Prostate gland (tissue), 2 donors: ENCODE data around the gene IL20RA. TPM values are rescaled to one million over a fixed set of nuclear protein-coding genes. Genes with fewer than 3 reads are reported as not detected.

Experiments
- DNase-seq: peaks from one replicate; pipeline ENCODE4 v3.0.0-alpha.2; 2019; ENCODE audit warnings: low spot score
- H3K27ac ChIP-seq, 2 donors: fragments of 200-600 bp; sonication (generic); 2 replicates each; pipeline ENCODE4 v1.5.1; 2017 to 2019
- H3K27me3 ChIP-seq: fragments of 200-600 bp; sonication (generic); replicated peaks from 2 replicates; pipeline ENCODE4 v1.5.1; 2019; ENCODE audit not compliant: insufficient read depth
- H3K36me3 ChIP-seq, 2 donors: fragments of 200-600 bp; sonication (generic); 1 replicate in 1 of 2; 2 replicates in 1 of 2; pipeline versions ENCODE4 v1.5.1 to v1.8.1; 2017 to 2019
- H3K4me1 ChIP-seq: fragments of 200-600 bp; sonication (generic); replicated peaks from 2 replicates; pipeline ENCODE4 v1.5.1; 2019
- H3K4me3 ChIP-seq, 2 donors: fragments of 200-600 bp; sonication (generic); 2 replicates each; pipeline ENCODE4 v1.5.1; 2017 to 2019
- H3K9me3 ChIP-seq: fragments of 200-600 bp; sonication (generic); 2 replicates; pipeline ENCODE4 v1.5.1; 2017
- CTCF ChIP-seq, 4 experiments: fragments of 200-600 bp in 2 of 4; fragments of 450-650 bp in 2 of 4; sonication (generic) in 2 of 4; IDR thresholded peaks; 1 replicate in 3 of 4; 2 replicates in 1 of 4; pipeline ENCODE4 v1.5.1; 2016 to 2019; ENCODE audit warnings: antibody characterized with exemption in 4 of 4, mild to moderate bottlenecking in 2 of 4, moderate library complexity in 2 of 4
- POLR2A ChIP-seq: fragments of 450-650 bp; IDR thresholded peaks from one replicate; pipeline ENCODE4 v1.6.1; 2016; ENCODE audit warnings: antibody characterized with exemption, mild to moderate bottlenecking
- POLR2AphosphoS5 ChIP-seq: sonication (generic); formaldehyde crosslinking; IDR thresholded peaks from one replicate; pipeline ENCODE4 v1.6.1; 2017; ENCODE audit warnings: antibody characterized with exemption
- WGBS: methylation state at CpG from one replicate; pipeline ENCODE4 v1.1.5; 2018; 5-methylcytosine and 5-hydroxymethylcytosine counted together
- intact Hi-C: fragments of 100-400 bp; cut with DNase I; formaldehyde crosslinking; loops from one replicate; pipeline ENCODE4 v1.14.2; 2022
- total RNA-seq, 2 donors: library from RNA; depleted of rRNA; stranded (reverse); fragments of >200 nt; gene quantifications; one replicate each; pipeline ENCODE4 v1.1.0, GENCODE V29; 2016

Gene IL20RA
- total RNA-seq, 2 donors from 2014 or later = 19.9 to 25.3 TPM

GRCh38 chr6:137087902-137088301 is 43.1 kb upstream of the IL20RA start:
- Histone ChIP-seq H3K27me3 (no peaks in the 10 kb centered on the region), H3K9me3 (no peaks in the 10 kb centered on the region), H3K4me3 (no peak overlapping the region), H3K4me1 (no peaks in the 10 kb centered on the region), H3K36me3 (no peaks in the 10 kb centered on the region), H3K27ac (no peak overlapping the region)
- intact Hi-C loops = no loop called here
- TF ChIP-seq POLR2AphosphoS5 (no peak), POLR2A (no peak), CTCF (IDR thresholded peaks at IDR 0.05) (no peak)
- no peak for DNase-seq
- 85% methylated on average over 3 of the region's 3 CpGs for WGBS

- no peak overlapping the region for H3K27ac ChIP-seq
- WGBS = 82% methylated on average over 1 of the region's 1 CpG
- H3K9me3 ChIP-seq = no peaks in the 10 kb centered on the region
- no peak for TF ChIP-seq CTCF (IDR thresholded peaks at IDR 0.05)
- TF ChIP-seq POLR2AphosphoS5 = no peak
- no peak for TF ChIP-seq POLR2A
- no peak for DNase-seq
- H3K27me3 ChIP-seq = no peaks in the 10 kb centered on the region
- no peaks in the 10 kb centered on the region for H3K4me1 ChIP-seq
- intact Hi-C loops = no loop called here
- no peak overlapping the region for H3K4me3 ChIP-seq
- no peaks in the 10 kb centered on the region for H3K36me3 ChIP-seq
These were observed 41.3 kb upstream of the IL20RA start for GRCh38 chr6:137086031-137086430.

GRCh38 chr6:137084865-137085617 is 40.3 kb upstream of the IL20RA start:
- Histone ChIP-seq H3K27ac (no peak overlapping the region), H3K36me3 (no peaks in the 10 kb centered on the region), H3K4me1 (no peaks in the 10 kb centered on the region), H3K9me3 (no peaks in the 10 kb centered on the region), H3K27me3 (no peaks in the 10 kb centered on the region), H3K4me3 (no peak overlapping the region)
- WGBS = 42% methylated on average over 2 of the region's 2 CpGs
- TF ChIP-seq POLR2A (no peak), CTCF (IDR thresholded peaks at IDR 0.05) (no peak), POLR2AphosphoS5 (no peak)
- no peak for DNase-seq
- intact Hi-C loops = no loop called here

- Histone ChIP-seq H3K9me3 (no peaks in the 10 kb centered on the region), H3K4me3 (no peak overlapping the region), H3K36me3 (no peaks in the 10 kb centered on the region), H3K27ac (no peak overlapping the region), H3K4me1 (no peaks in the 10 kb centered on the region), H3K27me3 (no peaks in the 10 kb centered on the region)
- TF ChIP-seq POLR2A (no peak), POLR2AphosphoS5 (no peak), CTCF (IDR thresholded peaks at IDR 0.05) (no peak)
- DNase-seq = no peak
- WGBS = 81% methylated on average over 4 of the region's 4 CpGs
- intact Hi-C loops = no loop called here
These were observed 39.3 kb upstream of the IL20RA start for GRCh38 chr6:137084090-137084489.

GRCh38 chr6:137081997-137082396 is 37.2 kb upstream of the IL20RA start:
- WGBS = 93% methylated on average over 3 of the region's 3 CpGs
- Histone ChIP-seq H3K27me3 (no peaks in the 10 kb centered on the region), H3K4me1 (no peaks in the 10 kb centered on the region), H3K36me3 (no peaks in the 10 kb centered on the region), H3K27ac (no peak overlapping the region), H3K9me3 (no peaks in the 10 kb centered on the region), H3K4me3 (no peak overlapping the region)
- intact Hi-C loops = no loop called here
- no peak for TF ChIP-seq POLR2AphosphoS5
- no peak for TF ChIP-seq POLR2A
- DNase-seq = no peak
